Progenitor cell of endocrine pancreas (in vitro differentiated cells): ENCODE results near the gene SHISAL1. TPM values are rescaled to one million over a fixed set of nuclear protein-coding genes. Genes with fewer than 3 reads are reported as not detected.

ENCODE experiments used
- DNase-seq: peaks from one replicate; pipeline ENCODE4 v3.0.0; 2021; ENCODE audit warnings: low spot score; ENCODE audit not compliant: unreplicated experiment
- H3K27ac Mint-ChIP-seq: 2 replicates; pipeline ENCODE4 v1.8.0; 2021; ENCODE audit warnings: mild to moderate bottlenecking, moderate library complexity, mixed read lengths
- H3K27me3 Mint-ChIP-seq: 2 replicates; pipeline ENCODE4 v1.8.0; 2021; ENCODE audit warnings: mixed read lengths
- H3K36me3 Mint-ChIP-seq: 2 replicates; pipeline ENCODE4 v1.8.0; 2022; ENCODE audit warnings: mixed read lengths; ENCODE audit not compliant: insufficient read depth
- H3K4me1 Mint-ChIP-seq: 2 replicates; pipeline ENCODE4 v1.8.0; 2021; ENCODE audit warnings: low read depth, mixed read lengths
- H3K4me3 Mint-ChIP-seq: 2 replicates; pipeline ENCODE4 v1.8.0; 2021; ENCODE audit warnings: low read depth, mild to moderate bottlenecking, moderate library complexity, mixed read lengths
- H3K9me3 Mint-ChIP-seq: 2 replicates; pipeline ENCODE4 v1.8.0; 2021; ENCODE audit warnings: low read depth, mixed read lengths
- total RNA-seq: library from RNA; stranded (reverse); gene quantifications from 2 replicates; pipeline ENCODE4 v1.2.1, GENCODE V29; 2021
- TF ChIP-seq, protein P1 (sequence below): fragments of 200-600 bp; sonication (generic); IDR thresholded peaks from one replicate; pipeline ENCODE4 v1.5.0; 2021; ENCODE audit warnings: antibody characterized with exemption, mild to moderate bottlenecking; ENCODE audit not compliant: unreplicated experiment

SHISAL1 gene
- total RNA-seq, 1 donor from 2014 or later = 0.46 TPM

DNA sequence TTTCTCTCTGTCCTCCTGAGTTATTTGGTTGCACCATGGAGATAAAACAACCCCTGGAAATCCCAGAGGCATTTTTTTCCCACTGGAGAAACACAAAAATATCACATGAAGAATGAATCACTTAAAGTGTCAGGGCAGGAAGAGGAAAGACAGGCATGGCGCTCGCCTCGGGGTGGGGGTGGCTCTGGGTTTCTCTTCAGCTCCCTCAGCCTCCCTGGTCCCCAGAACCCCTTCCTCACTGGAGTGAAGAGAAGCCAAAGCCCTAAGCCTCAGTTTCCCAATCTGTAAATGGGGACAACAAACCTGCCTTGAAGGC lies 938 bp downstream of the SHISAL1 start:
- TF ChIP-seq, protein P1, sequence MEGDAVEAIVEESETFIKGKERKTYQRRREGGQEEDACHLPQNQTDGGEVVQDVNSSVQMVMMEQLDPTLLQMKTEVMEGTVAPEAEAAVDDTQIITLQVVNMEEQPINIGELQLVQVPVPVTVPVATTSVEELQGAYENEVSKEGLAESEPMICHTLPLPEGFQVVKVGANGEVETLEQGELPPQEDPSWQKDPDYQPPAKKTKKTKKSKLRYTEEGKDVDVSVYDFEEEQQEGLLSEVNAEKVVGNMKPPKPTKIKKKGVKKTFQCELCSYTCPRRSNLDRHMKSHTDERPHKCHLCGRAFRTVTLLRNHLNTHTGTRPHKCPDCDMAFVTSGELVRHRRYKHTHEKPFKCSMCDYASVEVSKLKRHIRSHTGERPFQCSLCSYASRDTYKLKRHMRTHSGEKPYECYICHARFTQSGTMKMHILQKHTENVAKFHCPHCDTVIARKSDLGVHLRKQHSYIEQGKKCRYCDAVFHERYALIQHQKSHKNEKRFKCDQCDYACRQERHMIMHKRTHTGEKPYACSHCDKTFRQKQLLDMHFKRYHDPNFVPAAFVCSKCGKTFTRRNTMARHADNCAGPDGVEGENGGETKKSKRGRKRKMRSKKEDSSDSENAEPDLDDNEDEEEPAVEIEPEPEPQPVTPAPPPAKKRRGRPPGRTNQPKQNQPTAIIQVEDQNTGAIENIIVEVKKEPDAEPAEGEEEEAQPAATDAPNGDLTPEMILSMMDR = no peak
- H3K36me3 Mint-ChIP-seq = no peaks in the 10 kb centered on the region
- no peak for DNase-seq
- H3K27me3 Mint-ChIP-seq = no peaks in the 10 kb centered on the region
- H3K4me1 Mint-ChIP-seq = no peaks in the 10 kb centered on the region
- H3K9me3 Mint-ChIP-seq = no peaks in the 10 kb centered on the region
- H3K4me3 Mint-ChIP-seq = no peak overlapping the region
- H3K27ac Mint-ChIP-seq = no peak overlapping the region

DNA sequence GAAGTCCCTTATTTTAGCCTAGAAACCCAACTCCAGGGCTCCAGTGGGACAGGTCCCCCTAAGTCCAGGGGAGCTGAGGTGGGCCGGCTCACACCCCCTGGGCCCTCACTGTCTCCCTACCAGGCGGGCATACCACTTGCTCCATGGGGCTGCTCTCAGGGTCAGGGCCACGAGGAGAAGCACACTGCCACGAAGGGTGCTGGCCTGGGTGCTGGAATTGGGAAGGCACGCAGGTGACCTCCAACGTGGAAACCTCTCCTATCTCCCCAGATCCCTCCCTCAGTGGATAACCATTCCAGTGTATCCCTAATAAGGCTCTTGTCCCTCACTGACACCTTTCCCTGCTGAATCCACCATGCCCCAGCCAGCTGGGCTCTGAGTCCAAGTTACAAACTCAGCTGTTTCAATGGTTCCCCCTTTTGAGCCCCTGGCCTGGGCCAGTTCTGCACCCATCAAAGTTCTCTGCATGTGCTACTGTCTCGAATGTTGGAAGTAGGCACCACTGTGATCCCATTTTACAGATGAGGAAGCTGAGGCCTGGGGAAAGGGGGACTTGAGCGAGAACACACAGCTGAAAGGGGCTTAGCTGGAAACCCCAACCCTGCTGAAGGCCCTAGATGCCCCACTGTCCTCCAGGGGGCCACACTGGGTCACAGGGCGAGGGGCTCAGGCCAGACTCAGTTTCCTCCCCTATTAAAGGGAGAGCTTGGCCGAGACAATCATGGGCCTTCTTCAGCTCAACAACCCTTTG lies 1.5 kb downstream of the SHISAL1 start:
- TF ChIP-seq, protein P1 = no peak
- H3K27me3 Mint-ChIP-seq = peaks cover 3% of the 10 kb centered on the region
- no peak for DNase-seq
- H3K4me3 Mint-ChIP-seq = no peak overlapping the region
- H3K4me1 Mint-ChIP-seq = no peaks in the 10 kb centered on the region
- H3K27ac Mint-ChIP-seq = no peak overlapping the region
- no peaks in the 10 kb centered on the region for H3K36me3 Mint-ChIP-seq
- H3K9me3 Mint-ChIP-seq = no peaks in the 10 kb centered on the region

DNA sequence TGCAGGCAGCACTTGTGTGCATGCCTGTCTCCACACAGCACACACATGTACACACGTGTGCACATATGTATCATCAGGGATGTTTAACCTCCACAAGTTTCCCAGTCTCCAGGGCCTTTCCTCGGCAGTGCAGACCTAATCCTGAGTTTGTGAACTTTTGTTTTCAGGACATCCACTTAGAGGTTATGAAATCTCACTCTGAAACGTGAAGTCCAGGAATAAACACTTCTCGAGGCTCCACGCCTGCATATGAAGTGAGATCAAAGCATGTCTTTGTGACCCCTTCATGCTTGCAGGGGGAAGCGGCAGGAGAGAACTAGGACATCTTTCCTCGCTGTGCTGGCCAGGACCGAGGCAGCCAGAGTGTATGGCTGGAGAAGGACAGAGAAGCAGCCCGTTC lies 3.1 kb downstream of the SHISAL1 start:
- DNase-seq = no peak
- no peak overlapping the region for H3K4me3 Mint-ChIP-seq
- peaks cover 3% of the 10 kb centered on the region for H3K27me3 Mint-ChIP-seq
- H3K36me3 Mint-ChIP-seq = no peaks in the 10 kb centered on the region
- H3K27ac Mint-ChIP-seq = no peak overlapping the region
- TF ChIP-seq, protein P1 = no peak
- no peaks in the 10 kb centered on the region for H3K9me3 Mint-ChIP-seq
- H3K4me1 Mint-ChIP-seq = no peaks in the 10 kb centered on the region

DNA sequence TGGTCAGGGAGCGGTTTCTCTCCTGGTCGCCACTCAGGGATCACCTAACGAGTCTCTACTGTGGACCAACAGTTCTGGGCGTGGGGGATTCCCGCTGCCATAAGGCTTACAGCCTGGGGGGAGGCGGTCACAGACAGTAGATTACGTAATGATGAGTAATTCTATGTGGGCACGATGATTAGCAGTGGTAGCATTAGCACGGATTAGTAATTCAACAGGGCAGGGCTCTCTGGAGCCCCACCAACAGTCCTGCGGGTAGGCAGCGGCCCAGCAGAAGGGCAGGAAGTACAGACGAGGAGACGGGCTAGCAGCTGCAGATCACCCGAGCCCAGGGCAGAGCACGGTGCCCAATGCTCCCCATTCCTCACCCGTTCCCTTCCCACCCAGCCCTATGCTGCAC lies 3.6 kb downstream of the SHISAL1 start:
- Mint-ChIP-seq H3K9me3 (no peaks in the 10 kb centered on the region), H3K27ac (no peak overlapping the region), H3K4me3 (no peak overlapping the region), H3K36me3 (no peaks in the 10 kb centered on the region), H3K27me3 (peaks cover 3% of the 10 kb centered on the region), H3K4me1 (no peaks in the 10 kb centered on the region)
- TF ChIP-seq, protein P1 = no peak
- DNase-seq = no peak

DNA sequence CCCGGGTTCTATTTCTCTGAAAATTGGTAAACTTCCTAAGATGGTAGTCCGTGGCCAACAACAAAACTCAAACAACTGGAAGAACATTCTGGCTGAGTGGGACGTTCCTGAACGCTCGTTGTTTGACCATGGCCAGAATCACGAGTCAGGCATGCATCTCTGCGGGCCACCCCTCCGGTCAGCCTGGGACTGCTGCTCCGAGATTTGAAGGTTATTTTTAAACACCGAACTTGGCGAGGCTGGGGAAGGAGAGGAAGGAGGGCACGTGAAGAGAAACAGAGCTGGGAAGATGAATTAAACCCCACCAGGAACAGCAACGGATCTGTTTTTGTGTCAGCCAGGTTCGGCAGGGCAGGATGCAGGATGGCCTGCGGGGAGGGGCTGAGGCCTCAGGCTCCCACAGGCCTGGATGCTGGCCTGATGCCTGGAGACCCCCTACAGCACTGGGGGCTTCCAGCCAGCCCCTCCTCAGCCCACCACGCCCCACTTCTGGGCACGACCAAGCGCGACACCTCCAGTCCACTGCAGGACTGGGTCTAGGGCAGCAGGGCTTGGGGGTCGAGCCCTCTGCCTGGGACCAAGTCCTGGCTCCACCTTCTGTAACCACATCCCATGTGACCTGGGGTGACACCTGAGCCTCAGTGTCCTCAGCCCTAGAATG lies 5.1 kb downstream of the SHISAL1 start:
- no peaks in the 10 kb centered on the region for H3K9me3 Mint-ChIP-seq
- H3K27me3 Mint-ChIP-seq = peaks cover 3% of the 10 kb centered on the region
- DNase-seq = no peak
- TF ChIP-seq, protein P1 = no peak
- no peaks in the 10 kb centered on the region for H3K36me3 Mint-ChIP-seq
- H3K27ac Mint-ChIP-seq = no peak overlapping the region
- no peak overlapping the region for H3K4me3 Mint-ChIP-seq
- no peaks in the 10 kb centered on the region for H3K4me1 Mint-ChIP-seq
